IMR-90 (cell line): Measurements from ENCODE around the gene RHOBTB1. TPM values are rescaled to one million over a fixed set of nuclear protein-coding genes. Genes with fewer than 3 reads are reported as not detected.

Experiments
- ATAC-seq: fragments of 200-7000 bp; cut with Tn5 transposase; 2 replicates; pipeline ENCODE4 v1.9.1; 2020; ENCODE audit warnings: low read depth, mild to moderate bottlenecking, moderate library complexity
- BruUV-seq: library from RNA; stranded (reverse); fragments of 400-500 nt; replicated peaks from 2 replicates; lab custom pipeline; 2021; lab: Mats Ljungman, UMichigan
- CTCF ChIA-PET: fragments of 300-600 bp; formaldehyde crosslinking; extraction: SDS; loops from one replicate; lab custom pipeline; 2021; ENCODE audit warnings: antibody characterized with exemption; lab: Yijun Ruan, JAX
- POLR2A ChIA-PET: fragments of 300-600 bp; sonication (Branson Sonifier 250); formaldehyde crosslinking; loops from one replicate; lab custom pipeline; 2022; ENCODE audit warnings: antibody characterized with exemption; ENCODE audit not compliant: unreplicated experiment; lab: Charles Lee
- DNase-seq: peaks from one replicate; pipeline ENCODE4 v3.0.0; 2013
- H2AFZ ChIP-seq: replicated peaks from 2 replicates; pipeline ENCODE3; 2013; ENCODE audit warnings: low read length, mild to moderate bottlenecking; ENCODE audit not compliant: poor library complexity
- H2AK5ac ChIP-seq: 2 replicates; pipeline ENCODE4 v1.6.1; 2013; ENCODE audit warnings: low read depth, low read length, inconsistent platforms
- H2AK9ac ChIP-seq: replicated peaks from 2 replicates; pipeline ENCODE3; 2013; ENCODE audit warnings: mild to moderate bottlenecking, low read depth, low read length, moderate library complexity; ENCODE audit not compliant: poor library complexity
- H2BK120ac ChIP-seq: 2 replicates; pipeline ENCODE4 v1.6.1; 2013; ENCODE audit warnings: low read depth, low read length, inconsistent platforms
- H2BK15ac ChIP-seq: 3 replicates; pipeline ENCODE4 v1.6.1; 2013; ENCODE audit warnings: low read depth, low read length, inconsistent platforms
- H2BK20ac ChIP-seq: 2 replicates; pipeline ENCODE4 v1.6.1; 2013; ENCODE audit warnings: low read depth, mild to moderate bottlenecking, inconsistent platforms, low read length, moderate library complexity
- H2BK5ac ChIP-seq: 2 replicates; pipeline ENCODE4 v1.6.1; 2013; ENCODE audit warnings: mild to moderate bottlenecking, low read depth, low read length, inconsistent platforms; ENCODE audit not compliant: poor library complexity, severe bottlenecking
- H3K14ac ChIP-seq: replicated peaks from 2 replicates; pipeline ENCODE4 v1.6.1; 2013; ENCODE audit warnings: low read depth, low read length, inconsistent platforms
- H3K18ac ChIP-seq: 2 replicates; pipeline ENCODE4 v1.6.1; 2013; ENCODE audit warnings: low read depth, low read length, control low read depth
- H3K23ac ChIP-seq: 2 replicates; pipeline ENCODE4 v1.6.1; 2013; ENCODE audit warnings: low read depth, low read length, inconsistent platforms
- H3K27ac ChIP-seq: 2 replicates; pipeline ENCODE4 v1.5.1; 2013; ENCODE audit warnings: mild to moderate bottlenecking, control low read depth, low read length; ENCODE audit not compliant: insufficient read depth
- H3K27me3 ChIP-seq: 2 replicates; pipeline ENCODE4 v1.6.1; 2013; ENCODE audit warnings: low read length; ENCODE audit not compliant: control insufficient read depth, insufficient read depth
- H3K36me3 ChIP-seq: 2 replicates; pipeline ENCODE4 v1.6.1; 2013; ENCODE audit warnings: low read length, mixed read lengths; ENCODE audit not compliant: control insufficient read depth, insufficient read depth
- H3K4ac ChIP-seq: 2 replicates; pipeline ENCODE4 v1.6.1; 2013; ENCODE audit warnings: low read depth, low read length, inconsistent platforms
- H3K4me1 ChIP-seq: 2 replicates; pipeline ENCODE4 v1.6.1; 2013; ENCODE audit warnings: low read length, mixed read lengths; ENCODE audit not compliant: control insufficient read depth, insufficient read depth
- H3K4me2 ChIP-seq: 2 replicates; pipeline ENCODE4 v1.6.1; 2013; ENCODE audit warnings: low read depth, mild to moderate bottlenecking, control low read depth, low read length, moderate library complexity
- H3K4me3 ChIP-seq: 2 replicates; pipeline ENCODE4 v1.5.1; 2013; ENCODE audit warnings: low read depth, mild to moderate bottlenecking, control low read depth, low read length, moderate library complexity; ENCODE audit not compliant: insufficient read depth
- H3K56ac ChIP-seq: 2 replicates; pipeline ENCODE4 v1.6.1; 2013; ENCODE audit warnings: low read length, inconsistent platforms; ENCODE audit not compliant: insufficient read depth; ENCODE audit errors: extremely low read depth
- H3K79me1 ChIP-seq, 2 experiments: 2 replicates each; pipeline ENCODE4 v1.6.1; 2013; ENCODE audit warnings: low read length in 2 of 2, inconsistent platforms in 1 of 2, low read depth in 1 of 2
- H3K9ac ChIP-seq: 2 replicates; pipeline ENCODE4 v1.6.1; 2013; ENCODE audit warnings: low read depth, low read length, control low read depth
- H3K9me1 ChIP-seq: 2 replicates; pipeline ENCODE4 v1.6.1; 2013; ENCODE audit warnings: low read length, inconsistent platforms; ENCODE audit not compliant: insufficient read depth
- H3K9me3 ChIP-seq: 2 replicates; pipeline ENCODE4 v1.6.1; 2013; ENCODE audit warnings: low read length; ENCODE audit not compliant: control insufficient read depth, insufficient read depth
- H4K20me1 ChIP-seq: 2 replicates; pipeline ENCODE4 v1.6.1; 2013; ENCODE audit warnings: low read length, inconsistent platforms; ENCODE audit not compliant: insufficient read depth
- H4K5ac ChIP-seq: 2 replicates; pipeline ENCODE4 v1.6.1; 2013; ENCODE audit warnings: mild to moderate bottlenecking, low read depth, low read length, control low read depth
- H4K8ac ChIP-seq, 2 experiments: 2 replicates each; pipeline ENCODE4 v1.6.1; 2013; ENCODE audit warnings: low read depth in 2 of 2, low read length in 2 of 2, control low read depth in 1 of 2, inconsistent platforms in 1 of 2
- H4K91ac ChIP-seq: 2 replicates; pipeline ENCODE4 v1.6.1; 2013; ENCODE audit warnings: low read depth, low read length, inconsistent platforms; ENCODE audit not compliant: insufficient read depth
- BHLHE40 ChIP-seq: fragments of 150-350 bp; IDR thresholded peaks from 2 replicates; pipeline ENCODE4 v1.6.1; 2016; ENCODE audit warnings: mild to moderate bottlenecking, low read depth, low read length
- CEBPB ChIP-seq: IDR thresholded peaks from 2 replicates; pipeline ENCODE4 v1.6.1; 2012; ENCODE audit warnings: low read depth, low read length, improper control_type of control experiment
- CHD1 ChIP-seq: IDR thresholded peaks from 2 replicates; pipeline ENCODE4 v1.6.1; 2012; ENCODE audit warnings: low read depth, low read length, improper control_type of control experiment
- CTCF ChIP-seq: conservative IDR thresholded peaks from 2 replicates; pipeline ENCODE4 v1.5.1; 2012; ENCODE audit warnings: mild to moderate bottlenecking, low read depth, low read length, improper control_type of control experiment
- FOS ChIP-seq: fragments of 150-350 bp; IDR thresholded peaks from 2 replicates; pipeline ENCODE4 v1.6.1; 2016; ENCODE audit warnings: low read depth, low read length
- MAFK ChIP-seq: IDR thresholded peaks from 2 replicates; pipeline ENCODE4 v1.6.1; 2012; ENCODE audit warnings: low read depth, low read length, improper control_type of control experiment
- MAZ ChIP-seq: IDR thresholded peaks from 2 replicates; pipeline ENCODE4 v1.6.1; 2012; ENCODE audit warnings: low read depth, mild to moderate bottlenecking, low read length, improper control_type of control experiment, moderate library complexity, borderline replicate concordance
- MXI1 ChIP-seq: IDR thresholded peaks from 2 replicates; pipeline ENCODE4 v1.6.1; 2012; ENCODE audit warnings: low read depth, mild to moderate bottlenecking, low read length, moderate library complexity, borderline replicate concordance
- NFE2L2 ChIP-seq: fragments of 150-350 bp; IDR thresholded peaks from 2 replicates; pipeline ENCODE4 v1.6.1; 2016; ENCODE audit warnings: low read depth, mild to moderate bottlenecking, low read length
- POLR2A ChIP-seq: IDR thresholded peaks from 2 replicates; pipeline ENCODE4 v1.6.1; 2012; ENCODE audit warnings: mild to moderate bottlenecking, low read depth, low read length
- RAD21 ChIP-seq: IDR thresholded peaks from 2 replicates; pipeline ENCODE4 v1.6.1; 2012; ENCODE audit warnings: low read length, improper control_type of control experiment
- RCOR1 ChIP-seq: IDR thresholded peaks from 2 replicates; pipeline ENCODE4 v1.6.1; 2012; ENCODE audit warnings: mild to moderate bottlenecking, low read length, improper control_type of control experiment; ENCODE audit not compliant: insufficient replicate concordance
- RFX5 ChIP-seq: IDR thresholded peaks from 2 replicates; pipeline ENCODE4 v1.8.0; 2012; ENCODE audit warnings: low read depth, mild to moderate bottlenecking, low read length, moderate library complexity
- SMC3 ChIP-seq: fragments of 150-350 bp; IDR thresholded peaks from 2 replicates; pipeline ENCODE4 v1.6.1; 2016; ENCODE audit warnings: low read depth, mild to moderate bottlenecking, antibody characterized with exemption, low read length, moderate library complexity
- WGBS, 2 experiments: methylation state at CpG; one replicate each; pipeline versions ENCODE4 v1.1.5 to v1.1.7; 2013; ENCODE audit warnings: missing lambda C conversion rate in 2 of 2; ENCODE audit not compliant: insufficient read length in 1 of 2; ENCODE audit errors: extremely low coverage in 2 of 2; 5-methylcytosine and 5-hydroxymethylcytosine counted together
- dilution Hi-C: fragments of 300-500 bp; cut with HindIII; formaldehyde crosslinking; loops from one replicate; pipeline ENCODE4 v1.14.3; 2018; ENCODE audit warnings: low sequenced_read_pairs; ENCODE audit not compliant: unreplicated experiment
- in situ Hi-C: fragments of 300-500 bp; cut with MboI; formaldehyde crosslinking; loops from 3 replicates; pipeline ENCODE4 v1.14.3; 2019; ENCODE audit warnings: low sequenced_read_pairs, inconsistent platforms, mixed read lengths
- intact Hi-C: fragments of 100-400 bp; cut with micrococcal nuclease; formaldehyde crosslinking; loops from 2 replicates; pipeline ENCODE4 v1.10.0; 2022
- polyA plus RNA-seq, 3 experiments: library from polyadenylated mRNA; depleted of rRNA; stranded (reverse); fragments of >200 nt; gene quantifications; 2 replicates each; pipeline ENCODE4 v1.2.3, GENCODE V29; 2012; ENCODE audit warnings: low replicate concordance in 1 of 3
- total RNA-seq: library from RNA; depleted of rRNA; stranded (reverse); fragments of >200 nt; gene quantifications from 2 replicates; pipeline ENCODE4 v1.2.3, GENCODE V29; 2012
- TF ChIP-seq, protein P1 (sequence below): fragments of 150-350 bp; IDR thresholded peaks from 2 replicates; pipeline ENCODE4 v1.6.1; 2017; ENCODE audit warnings: mild to moderate bottlenecking, antibody characterized with exemption, low read length, low read depth
- TF ChIP-seq, protein P2 (sequence below): fragments of 150-350 bp; IDR thresholded peaks from 2 replicates; pipeline ENCODE4 v1.6.1; 2016; ENCODE audit warnings: low read depth, mild to moderate bottlenecking, low read length, moderate library complexity, borderline replicate concordance

RHOBTB1 gene
- total and polyA plus RNA-seq, 2 of the 4 experiments (the other 2 are of a cell fraction), result 8.9 to 15.2 TPM

- Histone ChIP-seq H3K56ac (no peak overlapping the region), H3K18ac (no peak overlapping the region), H4K5ac (no peak overlapping the region), H3K4me2 (no peak overlapping the region), H4K20me1 (no peaks in the 10 kb centered on the region), H2BK15ac (no peak overlapping the region), H3K9me1 (no peaks in the 10 kb centered on the region), H3K4me1 (no peaks in the 10 kb centered on the region), H3K79me1 (no peaks in the 10 kb centered on the region), H3K27me3 (no peaks in the 10 kb centered on the region; the same call in 1 of the 2 replicates), H3K4ac (no peak overlapping the region), H4K8ac (no peak overlapping the region), H3K23ac (no peak overlapping the region), H3K27ac (no peak overlapping the region), H2AK5ac (no peak overlapping the region), H3K4me3 (no peak overlapping the region), H3K14ac (no peak overlapping the region), H2AFZ (no peak overlapping the region), H2AK9ac (no peak overlapping the region), H2BK20ac (no peak overlapping the region), H3K9ac (no peak overlapping the region), H3K36me3 (no peaks in the 10 kb centered on the region), H4K91ac (no peak overlapping the region), H2BK5ac (no peak overlapping the region), H3K9me3 (peaks cover 3% of the 10 kb centered on the region; the same call in 1 of the 2 replicates), H2BK120ac (no peak overlapping the region)
- dilution Hi-C loops (no loop called here), intact Hi-C loops (no loop called here), in situ Hi-C loops (no loop called here)
- TF ChIP-seq, protein P1, sequence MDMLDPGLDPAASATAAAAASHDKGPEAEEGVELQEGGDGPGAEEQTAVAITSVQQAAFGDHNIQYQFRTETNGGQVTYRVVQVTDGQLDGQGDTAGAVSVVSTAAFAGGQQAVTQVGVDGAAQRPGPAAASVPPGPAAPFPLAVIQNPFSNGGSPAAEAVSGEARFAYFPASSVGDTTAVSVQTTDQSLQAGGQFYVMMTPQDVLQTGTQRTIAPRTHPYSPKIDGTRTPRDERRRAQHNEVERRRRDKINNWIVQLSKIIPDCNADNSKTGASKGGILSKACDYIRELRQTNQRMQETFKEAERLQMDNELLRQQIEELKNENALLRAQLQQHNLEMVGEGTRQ, result no peak
- TF ChIP-seq BHLHE40 (no peak), FOS (no peak), MXI1 (no peak), RFX5 (no peak), RCOR1 (no peak), MAZ (no peak), NFE2L2 (no peak), CHD1 (no peak), POLR2A (no peak), RAD21 (no peak), CEBPB (no peak), CTCF (no peak), SMC3 (no peak), MAFK (no peak)
- TF ChIP-seq, protein P2, sequence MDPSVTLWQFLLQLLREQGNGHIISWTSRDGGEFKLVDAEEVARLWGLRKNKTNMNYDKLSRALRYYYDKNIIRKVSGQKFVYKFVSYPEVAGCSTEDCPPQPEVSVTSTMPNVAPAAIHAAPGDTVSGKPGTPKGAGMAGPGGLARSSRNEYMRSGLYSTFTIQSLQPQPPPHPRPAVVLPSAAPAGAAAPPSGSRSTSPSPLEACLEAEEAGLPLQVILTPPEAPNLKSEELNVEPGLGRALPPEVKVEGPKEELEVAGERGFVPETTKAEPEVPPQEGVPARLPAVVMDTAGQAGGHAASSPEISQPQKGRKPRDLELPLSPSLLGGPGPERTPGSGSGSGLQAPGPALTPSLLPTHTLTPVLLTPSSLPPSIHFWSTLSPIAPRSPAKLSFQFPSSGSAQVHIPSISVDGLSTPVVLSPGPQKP, result no peak
- WGBS, 2 experiments, result no CpG with 5 or more reads among the region's 1 CpG
- BruUV-seq, result no TSS peak
- DNase-seq (no peak), ATAC-seq (no peak)
- ChIA-PET POLR2A (no interaction called here), CTCF (no interaction called here)
Observed at GRCh38 chr10:60992636-60993035, 48.7 kb upstream of the RHOBTB1 start.
